ENCODE measurements around the gene LBHD2. TPM values are rescaled to one million over a fixed set of nuclear protein-coding genes. Genes with fewer than 3 reads are reported as not detected.

Gene LBHD2
- total and polyA plus RNA-seq, 2 of the 13 experiments (the other 11 are each of a cell fraction or from before 2014, with no cell fraction given), result 0.67 to 1.00 TPM

DNA sequence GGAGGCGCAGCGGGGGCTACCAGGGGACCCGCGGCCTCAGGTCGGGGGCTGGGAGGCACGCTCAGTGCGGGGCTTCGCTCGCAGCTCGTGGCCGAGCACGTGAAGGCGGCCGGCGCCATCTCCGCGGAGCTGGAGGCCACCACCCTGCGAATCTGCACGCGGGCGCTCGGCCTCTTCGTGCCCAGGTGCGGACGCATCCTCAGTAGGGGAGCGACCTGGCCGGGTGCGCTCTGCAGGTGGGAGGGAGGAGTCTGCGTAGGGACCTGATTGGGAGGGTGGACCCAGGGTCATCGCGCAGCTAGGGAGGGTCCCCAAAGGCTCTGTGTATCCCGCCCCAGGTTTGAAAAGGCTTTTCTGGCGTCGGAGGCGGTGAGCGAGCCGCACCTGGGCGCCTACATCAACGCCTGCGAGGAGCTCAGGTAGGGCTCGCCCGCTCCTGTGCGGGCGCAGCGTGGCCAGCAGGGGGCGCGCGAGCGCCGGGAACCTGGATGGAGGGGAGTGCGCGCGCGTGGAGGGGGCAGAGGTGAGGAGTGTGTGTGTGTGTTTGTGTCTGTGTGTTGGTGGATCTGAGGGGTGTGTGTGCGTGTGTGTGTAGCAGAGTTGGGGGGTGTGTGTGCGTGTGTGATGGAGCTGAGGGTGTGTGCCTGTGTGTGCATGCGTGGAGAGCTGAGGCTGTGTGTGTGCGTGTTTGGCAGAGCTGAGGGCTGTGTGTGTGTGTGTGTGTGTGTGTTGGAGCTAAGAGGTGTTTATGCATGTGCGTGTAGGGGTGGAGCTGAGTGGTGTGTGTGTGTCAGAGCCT is 20.8 kb downstream of the LBHD2 start (continued):
- peak; percentile 53; the same call in 1 of the 2 replicates for TF ChIP-seq GABPB1 (CRISPR knock-in tag; IDR thresholded peaks at IDR 0.05)
- TF ChIP-seq ZNF335 (CRISPR knock-in tag; IDR thresholded peaks at IDR 0.05), result no peak
- TF ChIP-seq, protein P1, sequence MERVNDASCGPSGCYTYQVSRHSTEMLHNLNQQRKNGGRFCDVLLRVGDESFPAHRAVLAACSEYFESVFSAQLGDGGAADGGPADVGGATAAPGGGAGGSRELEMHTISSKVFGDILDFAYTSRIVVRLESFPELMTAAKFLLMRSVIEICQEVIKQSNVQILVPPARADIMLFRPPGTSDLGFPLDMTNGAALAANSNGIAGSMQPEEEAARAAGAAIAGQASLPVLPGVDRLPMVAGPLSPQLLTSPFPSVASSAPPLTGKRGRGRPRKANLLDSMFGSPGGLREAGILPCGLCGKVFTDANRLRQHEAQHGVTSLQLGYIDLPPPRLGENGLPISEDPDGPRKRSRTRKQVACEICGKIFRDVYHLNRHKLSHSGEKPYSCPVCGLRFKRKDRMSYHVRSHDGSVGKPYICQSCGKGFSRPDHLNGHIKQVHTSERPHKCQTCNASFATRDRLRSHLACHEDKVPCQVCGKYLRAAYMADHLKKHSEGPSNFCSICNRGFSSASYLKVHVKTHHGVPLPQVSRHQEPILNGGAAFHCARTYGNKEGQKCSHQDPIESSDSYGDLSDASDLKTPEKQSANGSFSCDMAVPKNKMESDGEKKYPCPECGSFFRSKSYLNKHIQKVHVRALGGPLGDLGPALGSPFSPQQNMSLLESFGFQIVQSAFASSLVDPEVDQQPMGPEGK (CRISPR knock-in tag; IDR thresholded peaks at IDR 0.05), result peak; percentile 49; the same call in 1 of the 2 replicates
- TF ChIP-seq ZNF788 (CRISPR knock-in tag; IDR thresholded peaks at IDR 0.05; ENCODE audit: borderline replicate concordance), result peak; percentile 37; the same call in 1 of the 2 replicates
- TF ChIP-seq RBM22 (optimal IDR thresholded peaks at IDR 0.05; ENCODE audit: low read length), result peak; percentile 70
- TF ChIP-seq ZNF549 (CRISPR knock-in tag; IDR thresholded peaks at IDR 0.05), result no peak
- TF ChIP-seq, protein P2, sequence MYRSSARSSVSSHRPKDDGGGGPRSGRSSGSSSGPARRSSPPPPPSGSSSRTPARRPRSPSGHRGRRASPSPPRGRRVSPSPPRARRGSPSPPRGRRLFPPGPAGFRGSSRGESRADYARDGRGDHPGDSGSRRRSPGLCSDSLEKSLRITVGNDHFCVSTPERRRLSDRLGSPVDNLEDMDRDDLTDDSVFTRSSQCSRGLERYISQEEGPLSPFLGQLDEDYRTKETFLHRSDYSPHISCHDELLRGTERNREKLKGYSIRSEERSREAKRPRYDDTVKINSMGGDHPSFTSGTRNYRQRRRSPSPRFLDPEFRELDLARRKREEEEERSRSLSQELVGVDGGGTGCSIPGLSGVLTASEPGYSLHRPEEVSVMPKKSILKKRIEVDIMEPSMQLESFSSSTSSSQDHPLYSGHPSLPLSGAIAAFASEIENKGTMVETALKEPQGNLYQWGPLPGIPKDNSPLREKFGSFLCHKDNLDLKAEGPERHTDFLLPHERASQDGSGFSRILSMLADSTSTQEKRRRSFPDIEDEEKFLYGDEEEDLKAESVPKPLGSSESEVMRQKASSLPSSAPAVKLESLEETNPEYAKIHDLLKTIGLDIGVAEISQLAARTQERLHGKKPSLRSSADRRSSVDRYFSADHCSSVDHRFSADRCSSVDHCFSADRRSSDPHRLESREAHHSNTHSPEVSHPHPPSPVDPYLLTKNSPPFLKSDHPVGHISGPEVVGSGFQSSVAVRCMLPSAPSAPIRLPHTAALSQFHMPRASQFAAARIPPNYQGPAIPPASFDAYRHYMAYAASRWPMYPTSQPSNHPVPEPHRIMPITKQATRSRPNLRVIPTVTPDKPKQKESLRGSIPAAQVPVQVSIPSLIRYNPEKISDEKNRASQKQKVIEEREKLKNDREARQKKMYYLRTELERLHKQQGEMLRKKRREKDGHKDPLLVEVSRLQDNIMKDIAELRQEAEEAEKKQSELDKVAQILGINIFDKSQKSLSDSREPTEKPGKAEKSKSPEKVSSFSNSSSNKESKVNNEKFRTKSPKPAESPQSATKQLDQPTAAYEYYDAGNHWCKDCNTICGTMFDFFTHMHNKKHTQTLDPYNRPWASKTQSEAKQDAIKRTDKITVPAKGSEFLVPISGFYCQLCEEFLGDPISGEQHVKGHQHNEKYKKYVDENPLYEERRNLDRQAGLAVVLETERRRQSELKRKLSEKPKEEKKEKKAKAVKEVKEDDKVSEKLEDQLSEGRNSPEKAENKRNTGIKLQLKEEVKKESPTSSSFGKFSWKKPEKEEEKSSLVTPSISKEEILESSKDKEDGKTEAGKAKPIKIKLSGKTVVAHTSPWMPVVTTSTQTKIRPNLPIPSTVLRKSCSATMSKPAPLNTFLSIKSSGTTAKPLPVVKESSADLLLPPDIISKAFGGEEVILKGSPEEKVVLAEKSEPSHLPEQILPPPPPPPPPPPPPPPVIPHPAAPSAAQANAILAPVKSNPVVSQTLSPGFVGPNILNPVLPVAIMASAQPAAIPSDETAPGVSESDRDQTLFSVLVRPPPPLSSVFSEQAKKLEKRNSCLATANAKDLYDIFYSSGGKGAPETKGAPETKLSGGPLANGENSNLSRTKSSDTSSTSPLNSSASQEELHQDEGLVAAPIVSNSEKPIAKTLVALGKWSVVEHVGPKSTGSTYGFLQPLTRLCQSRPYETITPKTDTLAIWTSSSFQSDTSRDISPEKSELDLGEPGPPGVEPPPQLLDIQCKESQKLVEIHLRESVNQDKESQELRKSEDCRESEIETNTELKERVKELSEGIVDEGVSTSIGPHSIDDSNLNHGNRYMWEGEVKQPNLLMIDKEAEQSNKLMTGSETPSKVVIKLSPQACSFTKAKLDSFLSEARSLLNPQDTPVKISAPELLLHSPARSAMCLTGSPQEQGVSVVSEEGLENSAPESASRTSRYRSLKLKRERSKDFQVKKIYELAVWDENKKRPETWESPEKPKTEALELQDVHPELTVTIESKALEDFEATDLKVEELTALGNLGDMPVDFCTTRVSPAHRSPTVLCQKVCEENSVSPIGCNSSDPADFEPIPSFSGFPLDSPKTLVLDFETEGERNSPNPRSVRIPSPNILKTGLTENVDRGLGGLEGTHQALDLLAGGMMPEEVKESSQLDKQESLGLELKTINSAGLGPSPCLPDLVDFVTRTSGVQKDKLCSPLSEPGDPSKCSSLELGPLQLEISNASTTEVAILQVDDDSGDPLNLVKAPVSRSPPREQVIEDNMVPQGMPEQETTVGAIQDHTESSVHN (CRISPR knock-in tag; IDR thresholded peaks at IDR 0.05), result no peak
- peak; percentile 19; the same call in 1 of the 2 replicates for TF ChIP-seq TBX2 (CRISPR knock-in tag; IDR thresholded peaks at IDR 0.05; ENCODE audit: borderline replicate concordance)
- TF ChIP-seq KDM2A (CRISPR knock-in tag; IDR thresholded peaks at IDR 0.05; ENCODE audit: borderline replicate concordance, low read depth), result peak; percentile 70
- TF ChIP-seq, protein P3, sequence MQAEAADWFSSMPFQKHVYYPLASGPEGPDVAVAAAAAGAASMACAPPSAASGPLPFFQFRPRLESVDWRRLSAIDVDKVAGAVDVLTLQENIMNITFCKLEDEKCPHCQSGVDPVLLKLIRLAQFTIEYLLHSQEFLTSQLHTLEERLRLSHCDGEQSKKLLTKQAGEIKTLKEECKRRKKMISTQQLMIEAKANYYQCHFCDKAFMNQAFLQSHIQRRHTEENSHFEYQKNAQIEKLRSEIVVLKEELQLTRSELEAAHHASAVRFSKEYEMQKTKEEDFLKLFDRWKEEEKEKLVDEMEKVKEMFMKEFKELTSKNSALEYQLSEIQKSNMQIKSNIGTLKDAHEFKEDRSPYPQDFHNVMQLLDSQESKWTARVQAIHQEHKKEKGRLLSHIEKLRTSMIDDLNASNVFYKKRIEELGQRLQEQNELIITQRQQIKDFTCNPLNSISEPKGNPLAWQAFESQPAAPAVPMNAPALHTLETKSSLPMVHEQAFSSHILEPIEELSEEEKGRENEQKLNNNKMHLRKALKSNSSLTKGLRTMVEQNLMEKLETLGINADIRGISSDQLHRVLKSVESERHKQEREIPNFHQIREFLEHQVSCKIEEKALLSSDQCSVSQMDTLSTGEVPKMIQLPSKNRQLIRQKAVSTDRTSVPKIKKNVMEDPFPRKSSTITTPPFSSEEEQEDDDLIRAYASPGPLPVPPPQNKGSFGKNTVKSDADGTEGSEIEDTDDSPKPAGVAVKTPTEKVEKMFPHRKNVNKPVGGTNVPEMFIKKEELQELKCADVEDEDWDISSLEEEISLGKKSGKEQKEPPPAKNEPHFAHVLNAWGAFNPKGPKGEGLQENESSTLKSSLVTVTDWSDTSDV (CRISPR knock-in tag; IDR thresholded peaks at IDR 0.05), result 0 out of 2 replicates have a peak, but pooled peaks have one; percentile 39
- TF ChIP-seq BCL6 (CRISPR knock-in tag; IDR thresholded peaks at IDR 0.05), result no peak
- TF ChIP-seq ZSCAN21 (CRISPR knock-in tag; IDR thresholded peaks at IDR 0.05; ENCODE audit: borderline replicate concordance), result peak; percentile 56; the same call in 1 of the 2 replicates
- TF ChIP-seq SUZ12 (IDR thresholded peaks at IDR 0.05; ENCODE audit: low read depth, low read length), result no peak
- TF ChIP-seq, protein P4, sequence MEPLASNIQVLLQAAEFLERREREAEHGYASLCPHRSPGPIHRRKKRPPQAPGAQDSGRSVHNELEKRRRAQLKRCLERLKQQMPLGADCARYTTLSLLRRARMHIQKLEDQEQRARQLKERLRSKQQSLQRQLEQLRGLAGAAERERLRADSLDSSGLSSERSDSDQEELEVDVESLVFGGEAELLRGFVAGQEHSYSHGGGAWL (CRISPR knock-in tag; IDR thresholded peaks at IDR 0.05), result 0 out of 2 replicates have a peak, but pooled peaks have one; percentile 11
